GM18507 (cell line): Measurements from ENCODE around the gene NR6A1.

Source experiments
- DNase-seq: peaks from one replicate; pipeline ENCODE4 v3.0.0; 2011; ENCODE audit warnings: low read depth; ENCODE audit not compliant: insufficient read length; ENCODE audit errors: extremely low spot score
- FAIRE-seq: peaks from 2 replicates; lab custom pipeline; 2011; peaks lifted over from hg19 to GRCh38; lab: Jason Lieb, UNC

NR6A1 gene

GRCh38 chr9:124764774-124765438 lies 6.2 kb downstream of the NR6A1 start:
- no peak for DNase-seq
- FAIRE-seq = peak; percentile 48

DNA sequence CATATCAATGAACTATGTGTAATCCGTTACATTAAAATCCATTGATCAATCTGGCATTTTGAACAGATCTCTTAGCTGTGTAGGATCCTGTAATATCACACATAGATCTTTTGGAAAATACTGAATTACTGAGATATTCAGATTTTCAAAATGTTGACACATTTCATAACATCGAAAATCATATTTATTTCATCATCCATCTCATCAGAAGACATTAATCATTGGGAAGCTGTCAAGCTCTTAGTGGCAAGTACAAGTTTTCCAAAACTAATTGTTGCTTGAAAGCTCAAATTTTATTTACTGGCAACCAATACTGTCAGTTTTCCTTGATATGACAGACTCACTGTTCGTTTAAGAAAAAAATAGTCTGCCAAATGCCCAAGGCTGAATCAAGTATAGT lies 8.5 kb downstream of the NR6A1 start:
- DNase-seq = no peak
- FAIRE-seq = no peak

GRCh38 chr9:124761710-124762109 lies 9.4 kb downstream of the NR6A1 start:
- FAIRE-seq (no peak), DNase-seq (no peak)

- DNase-seq (no peak), FAIRE-seq (no peak)
These were observed 9.9 kb downstream of the NR6A1 start for GRCh38 chr9:124761196-124761595.

DNA sequence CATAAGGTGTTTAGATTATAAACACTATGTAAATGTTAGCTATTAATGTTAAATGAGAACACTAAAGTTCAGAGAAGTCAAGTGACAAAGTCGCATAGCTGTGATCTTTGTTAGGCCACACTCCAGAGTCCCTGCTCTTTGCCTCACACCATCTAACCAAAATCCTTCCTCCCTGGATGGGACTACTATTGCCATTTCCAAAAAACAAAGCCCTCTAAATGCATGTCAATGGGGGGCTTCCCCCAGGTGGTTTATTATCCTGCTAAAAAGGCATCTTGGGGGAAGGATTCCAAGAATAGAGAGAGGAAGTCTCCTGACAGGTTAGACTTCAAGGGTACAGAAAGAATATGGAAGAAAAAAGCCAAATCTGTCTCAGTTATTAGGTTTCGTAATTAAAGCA lies 10.4 kb downstream of the NR6A1 start:
- DNase-seq (no peak), FAIRE-seq (no peak)

GRCh38 chr9:124759327-124759726 lies 11.8 kb downstream of the NR6A1 start:
- FAIRE-seq (no peak), DNase-seq (no peak)

GRCh38 chr9:124758691-124759090 lies 12.4 kb downstream of the NR6A1 start:
- FAIRE-seq (no peak), DNase-seq (no peak)

- no peak for FAIRE-seq
- DNase-seq = no peak
These were observed 13.1 kb downstream of the NR6A1 start for GRCh38 chr9:124758061-124758460.

DNA sequence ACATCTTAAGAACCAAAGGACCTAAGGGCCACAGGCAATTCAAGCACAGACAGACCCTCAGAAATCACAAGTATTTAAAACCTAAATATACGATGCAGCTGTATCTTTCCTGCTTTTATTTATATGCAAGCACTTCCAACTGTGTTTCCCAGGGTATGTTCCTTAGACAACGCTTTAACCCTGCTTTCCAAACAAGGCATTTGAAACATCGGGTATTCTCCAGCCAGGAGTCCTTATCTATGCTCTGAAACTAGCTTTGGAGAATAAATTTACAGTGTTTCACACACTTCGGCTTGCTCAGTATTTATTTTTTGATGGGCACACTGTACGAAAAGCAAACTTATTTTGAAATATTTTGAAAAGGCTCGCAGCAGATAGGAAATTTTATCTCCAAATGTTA lies 13.5 kb downstream of the NR6A1 start:
- DNase-seq (no peak), FAIRE-seq (no peak)

- DNase-seq = no peak
- no peak for FAIRE-seq
These were observed 15.1 kb downstream of the NR6A1 start for GRCh38 chr9:124756011-124756410.

GRCh38 chr9:124755061-124755460 lies 16.1 kb downstream of the NR6A1 start:
- DNase-seq = no peak
- no peak for FAIRE-seq

DNA sequence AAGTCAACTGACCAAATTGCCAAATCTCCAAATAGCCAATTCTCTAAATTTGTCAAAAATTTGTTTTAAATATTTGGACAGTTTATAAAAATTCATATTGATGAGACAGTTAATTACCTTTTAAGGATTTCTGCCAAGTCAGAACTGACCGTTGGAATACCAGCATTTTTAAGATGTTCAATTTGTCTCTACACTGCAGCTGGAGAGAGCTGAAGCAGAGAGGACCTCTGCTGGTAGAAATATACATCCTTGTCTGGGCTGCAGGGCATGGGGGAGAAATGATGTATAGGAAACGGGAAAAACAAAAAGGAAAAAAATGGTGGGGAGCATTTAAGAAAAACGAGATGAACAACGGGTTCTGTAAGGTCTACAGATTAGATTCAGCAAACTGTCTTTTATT lies 16.8 kb downstream of the NR6A1 start:
- DNase-seq (no peak), FAIRE-seq (no peak)

GRCh38 chr9:124752967-124753366 lies 18.1 kb downstream of the NR6A1 start:
- FAIRE-seq (no peak), DNase-seq (no peak)

DNA sequence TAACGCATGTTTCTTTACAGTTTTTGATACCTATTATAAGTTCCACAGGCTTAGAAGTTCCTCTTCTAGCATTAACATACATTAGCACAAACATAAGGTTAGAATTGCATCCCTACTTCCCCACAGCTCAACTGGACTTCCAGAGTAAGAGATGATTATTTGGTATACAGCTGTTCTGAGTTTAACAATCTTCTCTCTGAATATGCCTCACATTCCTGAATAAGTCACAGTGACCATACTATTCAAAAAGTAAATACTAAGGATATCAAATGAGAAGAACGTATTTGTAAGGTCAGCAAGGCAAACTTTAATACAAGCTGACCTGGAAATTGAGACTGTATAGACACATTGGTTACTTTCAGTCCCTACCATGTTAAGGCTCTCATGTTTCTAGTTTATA lies 21.3 kb downstream of the NR6A1 start:
- FAIRE-seq = no peak

DNA sequence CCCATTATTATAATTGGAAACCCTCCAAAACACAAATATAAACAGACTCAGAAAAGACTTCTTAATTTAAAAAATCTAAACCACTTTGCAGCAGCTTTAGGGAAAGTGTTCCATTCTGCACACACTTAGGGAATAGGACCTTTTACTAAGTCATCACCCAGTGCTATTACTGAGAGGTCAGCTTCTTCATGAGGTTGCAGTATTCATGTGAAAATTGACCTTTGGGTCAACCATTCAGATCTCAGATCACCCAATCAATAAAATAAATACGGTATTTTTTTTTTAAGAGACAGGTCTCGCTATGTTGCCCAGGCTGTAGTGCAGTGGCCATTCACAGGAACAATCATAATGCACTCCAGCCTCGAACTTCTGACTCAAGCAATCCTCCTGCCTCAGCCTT lies 21.8 kb downstream of the NR6A1 start:
- FAIRE-seq = no peak
- DNase-seq = no peak

More for the DNA sequence above, 21.3 kb downstream of the NR6A1 start:
- no peak for DNase-seq

DNA sequence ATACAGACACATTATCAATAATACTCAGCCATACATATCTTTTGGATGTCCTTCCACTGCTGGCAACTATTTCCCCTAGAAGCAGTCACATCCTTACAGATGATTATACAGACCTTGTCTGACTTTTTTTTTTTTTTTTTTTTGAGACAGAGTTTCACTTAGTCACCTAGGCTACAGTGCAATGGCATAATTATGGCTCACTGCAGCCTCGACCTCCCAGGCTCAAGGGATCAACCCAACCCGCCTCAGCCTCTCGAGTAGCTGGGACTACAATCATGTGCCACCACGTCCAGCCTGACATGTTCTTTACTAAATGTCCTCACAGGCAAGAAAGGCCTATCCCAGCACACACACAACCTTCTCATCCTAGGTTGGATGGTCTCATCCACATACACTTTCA lies 24.0 kb downstream of the NR6A1 start:
- DNase-seq (no peak), FAIRE-seq (no peak)

DNA sequence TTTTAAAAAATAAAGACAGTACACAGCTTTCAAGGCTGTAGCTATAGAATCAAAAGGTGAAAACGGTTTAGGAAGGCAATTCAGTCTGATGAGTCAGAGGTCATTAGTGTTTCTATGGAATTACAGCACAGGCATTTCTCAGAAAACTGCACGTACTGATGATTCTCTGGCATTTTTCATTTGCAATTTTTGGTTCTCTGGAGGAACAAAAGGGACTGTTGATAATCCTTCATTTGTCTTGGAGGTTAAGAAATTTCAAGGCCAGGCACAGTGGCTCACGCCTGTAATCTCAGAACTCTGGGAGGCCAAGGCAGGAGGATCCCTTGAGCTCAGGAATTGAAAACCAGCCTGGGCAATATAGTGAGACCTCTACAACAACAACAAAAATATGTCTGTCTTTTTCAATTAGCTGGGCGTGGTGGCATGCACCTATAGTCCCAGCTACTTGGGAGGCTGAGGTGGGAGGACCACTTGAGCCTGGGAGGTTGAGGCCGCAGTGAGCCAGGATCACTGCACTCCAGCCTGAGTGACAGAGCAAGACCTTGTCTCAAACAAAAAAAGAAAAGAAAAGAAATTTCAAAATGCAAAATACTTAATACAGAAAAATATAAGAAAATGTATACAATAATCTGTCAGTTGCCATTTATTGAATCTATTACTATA lies 27.3 kb downstream of the NR6A1 start:
- DNase-seq = no peak
- FAIRE-seq = no peak

- DNase-seq (no peak), FAIRE-seq (no peak)
These were observed 28.2 kb downstream of the NR6A1 start for GRCh38 chr9:124742940-124743339.

DNA sequence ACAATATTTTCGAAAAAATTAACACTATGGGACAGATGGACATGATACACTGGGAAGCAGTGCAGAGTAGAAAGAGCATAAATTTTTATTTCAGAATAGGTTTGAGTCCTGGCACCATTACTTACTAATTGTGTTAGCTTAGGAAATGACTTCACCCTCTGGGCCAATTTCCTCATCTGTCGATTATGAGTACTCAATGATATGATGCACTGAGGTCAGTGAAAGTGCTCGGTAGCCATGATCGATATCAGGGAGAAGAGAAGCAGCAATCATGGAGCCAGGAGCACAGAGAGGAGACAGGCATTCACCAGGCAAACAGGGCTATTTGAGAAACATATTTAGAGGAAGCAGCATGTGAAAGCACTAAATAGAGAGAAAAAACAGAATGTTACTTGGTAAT lies 29.4 kb downstream of the NR6A1 start:
- FAIRE-seq (no peak), DNase-seq (no peak)

DNA sequence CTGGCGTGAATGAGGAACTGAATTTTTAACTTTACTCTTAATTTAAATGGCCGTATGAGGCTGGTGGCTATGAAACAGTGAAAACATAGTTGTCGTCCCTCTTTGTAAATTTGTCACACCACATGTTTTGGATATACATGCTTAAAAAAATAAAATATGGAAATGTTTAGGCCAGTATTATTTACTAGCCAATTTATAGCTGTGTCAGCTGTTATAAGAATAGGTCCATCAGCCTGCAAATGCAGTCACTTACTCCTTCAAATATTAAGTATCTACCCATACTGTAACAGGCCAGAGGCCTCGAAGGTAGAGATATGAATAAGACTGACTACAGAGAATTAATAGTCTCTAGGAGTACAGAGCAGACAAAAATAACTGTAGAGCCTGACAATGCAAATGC lies 30.0 kb downstream of the NR6A1 start:
- FAIRE-seq = no peak
- no peak for DNase-seq

DNA sequence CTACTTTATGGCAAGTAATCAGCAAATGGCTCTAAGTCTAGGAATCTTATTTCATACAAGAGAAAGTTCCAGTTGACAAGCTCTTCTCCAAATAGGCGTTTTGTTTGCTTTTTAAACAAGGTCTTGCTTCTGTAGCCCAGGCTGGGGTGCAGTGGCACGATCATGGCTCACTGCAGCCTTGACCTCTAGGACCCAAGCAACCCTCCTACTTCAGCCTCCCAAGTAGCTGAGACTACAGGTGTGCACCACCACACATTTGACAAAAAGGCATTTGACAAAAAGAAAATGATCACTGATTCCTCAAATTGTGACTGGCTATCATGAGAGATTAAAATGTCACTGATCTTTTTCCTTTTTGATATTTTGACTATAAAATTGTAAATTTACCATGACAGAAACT lies 31.8 kb downstream of the NR6A1 start:
- DNase-seq (no peak), FAIRE-seq (no peak)
